HepG2 (cell line): ENCODE data around the gene FAM222A.
A peak's percentile ranks its signal among the peaks of the same experiment; 100 is the strongest.

Experiments
- POLR2AphosphoS5 ChIP-seq: IDR thresholded peaks from 2 replicates; pipeline ENCODE4 v1.6.1; 2012; ENCODE audit warnings: low read depth, low read length
- PTBP1 ChIP-seq: fragments of 200-400 bp; formaldehyde crosslinking; IDR thresholded peaks from 2 replicates; pipeline ENCODE4 v1.6.1; 2018; ENCODE audit warnings: low read length, low read depth; ENCODE audit not compliant: poor library complexity, severe bottlenecking
- SMARCC2 ChIP-seq: fragments of 450-650 bp; IDR thresholded peaks from 2 replicates; pipeline ENCODE4 v1.6.1; 2017; ENCODE audit warnings: antibody characterized with exemption, mild to moderate bottlenecking
- TF ChIP-seq, protein P1 (sequence below): sonication (generic); formaldehyde crosslinking; IDR thresholded peaks from 2 replicates; pipeline ENCODE4 v1.8.1; 2022; ENCODE audit warnings: low read depth, mild to moderate bottlenecking, missing genetic modification reagents
- TF ChIP-seq, protein P2 (sequence below): sonication (generic); formaldehyde crosslinking; IDR thresholded peaks from 2 replicates; pipeline ENCODE4 v1.4.0; 2020; ENCODE audit warnings: missing genetic modification reagents

DNA sequence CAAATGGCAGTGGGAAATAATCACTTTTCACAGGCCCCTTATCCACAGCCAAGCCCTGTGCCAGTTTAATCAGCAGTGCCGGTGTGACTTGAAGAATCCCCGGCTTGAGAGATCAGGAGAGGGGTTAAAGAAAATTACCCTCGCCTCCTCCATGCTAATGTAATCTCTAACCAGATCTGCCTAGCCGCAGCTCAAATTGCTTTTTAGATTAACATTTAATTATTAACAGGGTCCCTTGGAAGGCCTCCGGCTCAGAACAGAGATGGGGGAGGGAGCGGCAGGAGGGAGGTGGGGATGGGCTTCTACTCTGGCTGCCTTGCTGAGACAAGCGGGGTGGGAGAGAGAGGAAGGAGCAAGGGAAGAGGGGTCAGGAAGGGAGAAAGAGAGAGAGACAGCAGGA is 24.0 kb downstream of the FAM222A start:
- TF ChIP-seq, protein P1, sequence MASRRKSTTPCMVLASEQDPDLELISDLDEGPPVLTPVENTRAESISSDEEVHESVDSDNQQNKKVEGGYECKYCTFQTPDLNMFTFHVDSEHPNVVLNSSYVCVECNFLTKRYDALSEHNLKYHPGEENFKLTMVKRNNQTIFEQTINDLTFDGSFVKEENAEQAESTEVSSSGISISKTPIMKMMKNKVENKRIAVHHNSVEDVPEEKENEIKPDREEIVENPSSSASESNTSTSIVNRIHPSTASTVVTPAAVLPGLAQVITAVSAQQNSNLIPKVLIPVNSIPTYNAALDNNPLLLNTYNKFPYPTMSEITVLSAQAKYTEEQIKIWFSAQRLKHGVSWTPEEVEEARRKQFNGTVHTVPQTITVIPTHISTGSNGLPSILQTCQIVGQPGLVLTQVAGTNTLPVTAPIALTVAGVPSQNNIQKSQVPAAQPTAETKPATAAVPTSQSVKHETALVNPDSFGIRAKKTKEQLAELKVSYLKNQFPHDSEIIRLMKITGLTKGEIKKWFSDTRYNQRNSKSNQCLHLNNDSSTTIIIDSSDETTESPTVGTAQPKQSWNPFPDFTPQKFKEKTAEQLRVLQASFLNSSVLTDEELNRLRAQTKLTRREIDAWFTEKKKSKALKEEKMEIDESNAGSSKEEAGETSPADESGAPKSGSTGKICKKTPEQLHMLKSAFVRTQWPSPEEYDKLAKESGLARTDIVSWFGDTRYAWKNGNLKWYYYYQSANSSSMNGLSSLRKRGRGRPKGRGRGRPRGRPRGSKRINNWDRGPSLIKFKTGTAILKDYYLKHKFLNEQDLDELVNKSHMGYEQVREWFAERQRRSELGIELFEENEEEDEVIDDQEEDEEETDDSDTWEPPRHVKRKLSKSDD = no peak
- 0 out of 2 replicates have a peak, but pooled peaks have one; percentile 36 for TF ChIP-seq POLR2AphosphoS5
- TF ChIP-seq, protein P2, sequence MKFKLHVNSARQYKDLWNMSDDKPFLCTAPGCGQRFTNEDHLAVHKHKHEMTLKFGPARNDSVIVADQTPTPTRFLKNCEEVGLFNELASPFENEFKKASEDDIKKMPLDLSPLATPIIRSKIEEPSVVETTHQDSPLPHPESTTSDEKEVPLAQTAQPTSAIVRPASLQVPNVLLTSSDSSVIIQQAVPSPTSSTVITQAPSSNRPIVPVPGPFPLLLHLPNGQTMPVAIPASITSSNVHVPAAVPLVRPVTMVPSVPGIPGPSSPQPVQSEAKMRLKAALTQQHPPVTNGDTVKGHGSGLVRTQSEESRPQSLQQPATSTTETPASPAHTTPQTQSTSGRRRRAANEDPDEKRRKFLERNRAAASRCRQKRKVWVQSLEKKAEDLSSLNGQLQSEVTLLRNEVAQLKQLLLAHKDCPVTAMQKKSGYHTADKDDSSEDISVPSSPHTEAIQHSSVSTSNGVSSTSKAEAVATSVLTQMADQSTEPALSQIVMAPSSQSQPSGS (CRISPR knock-in tag) = no peak
- TF ChIP-seq SMARCC2 = no peak
- TF ChIP-seq PTBP1 = no peak
